HG02852 (cell line): Measurements from ENCODE around the gene ZNF780B.
A peak's percentile ranks its signal among the peaks of the same experiment; 100 is the strongest.
"Not testable (repeated sequence)": the region's sequence is repeated elsewhere in the genome, so short reads cannot be mapped to it uniquely, and the experiment has no call there.

ENCODE experiments used
- ATAC-seq: cut with Tn5 transposase; IDR thresholded peaks from one replicate; pipeline ENCODE4 v1.9.1; 2021; ENCODE audit warnings: mild to moderate bottlenecking, moderate library complexity; ENCODE audit not compliant: unreplicated experiment

Gene ZNF780B

GRCh38 chr19:40041718-40042117, 14.3 kb downstream of the ZNF780B start:
- ATAC-seq = not testable (repeated sequence)

DNA sequence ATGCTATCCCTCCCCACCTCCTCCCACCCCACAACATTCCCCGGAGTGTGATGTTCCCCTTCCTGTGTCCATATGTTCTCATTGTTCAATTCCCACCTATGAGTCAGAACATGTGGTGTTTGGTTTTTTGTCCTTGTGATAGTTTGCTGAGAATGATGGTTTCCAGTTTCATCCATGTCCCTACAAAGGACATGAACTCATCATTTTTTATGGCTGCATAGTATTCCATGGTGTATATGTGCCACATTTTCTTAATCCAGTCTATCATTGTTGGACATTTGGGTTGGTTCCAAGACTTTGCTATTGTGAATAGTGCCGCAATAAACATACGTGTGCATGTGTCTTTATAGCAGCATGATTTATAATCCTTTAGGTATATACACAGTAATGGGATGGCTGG, 18.0 kb downstream of the ZNF780B start:
- not testable (repeated sequence) for ATAC-seq

GRCh38 chr19:40035996-40036395, 20.0 kb downstream of the ZNF780B start:
- no peak for ATAC-seq

GRCh38 chr19:40033989-40034560, 22.0 kb downstream of the ZNF780B start:
- ATAC-seq = no peak

- ATAC-seq = no peak
Observed at GRCh38 chr19:40026597-40026970, 29.4 kb downstream of the ZNF780B start.

DNA sequence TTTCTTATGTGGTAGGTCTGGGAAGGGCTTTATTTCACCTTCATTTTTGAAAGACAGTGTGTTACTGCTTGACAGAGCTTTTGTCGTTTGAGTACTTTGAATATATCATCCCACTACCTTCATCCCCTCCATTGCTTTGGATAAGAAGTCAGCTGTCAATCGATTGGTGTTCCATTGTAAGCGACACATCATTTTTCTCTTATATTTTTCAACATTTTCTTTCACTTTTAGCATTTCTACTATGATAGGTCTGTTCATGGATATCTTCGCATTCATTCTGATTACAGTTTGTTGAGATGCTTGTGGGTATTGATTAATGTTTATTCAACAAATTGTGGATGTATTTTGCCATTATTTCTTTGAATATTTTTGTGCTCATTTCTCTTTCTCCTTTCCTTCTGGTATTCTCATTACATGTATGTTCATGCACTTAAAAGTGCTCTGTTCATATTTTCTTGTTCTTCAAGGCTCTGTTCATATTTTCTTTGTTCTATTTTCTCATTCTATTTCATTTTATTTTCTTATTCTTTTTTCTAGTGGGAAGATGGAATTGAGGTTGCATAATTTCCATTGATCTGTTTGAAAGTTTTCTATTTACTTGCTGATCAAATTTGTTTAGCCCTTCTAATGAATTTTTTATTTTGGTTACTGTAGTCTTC, 30.0 kb downstream of the ZNF780B start:
- ATAC-seq = no peak

- no peak for ATAC-seq
Observed at GRCh38 chr19:40023969-40024368, 32.1 kb downstream of the ZNF780B start.

DNA sequence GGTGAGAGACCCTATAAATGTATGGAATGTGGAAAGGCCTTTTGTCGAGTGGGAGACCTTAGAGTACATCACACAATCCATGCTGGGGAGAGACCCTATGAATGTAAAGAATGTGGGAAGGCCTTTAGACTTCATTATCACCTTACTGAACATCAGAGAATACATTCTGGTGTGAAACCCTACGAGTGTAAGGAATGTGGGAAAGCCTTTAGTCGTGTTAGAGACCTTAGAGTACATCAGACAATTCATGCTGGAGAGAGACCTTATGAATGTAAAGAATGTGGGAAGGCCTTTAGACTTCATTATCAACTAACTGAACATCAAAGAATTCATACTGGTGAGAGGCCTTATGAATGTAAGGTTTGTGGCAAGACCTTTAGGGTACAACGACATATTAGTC, 42.0 kb downstream of the ZNF780B start:
- no peak for ATAC-seq

DNA sequence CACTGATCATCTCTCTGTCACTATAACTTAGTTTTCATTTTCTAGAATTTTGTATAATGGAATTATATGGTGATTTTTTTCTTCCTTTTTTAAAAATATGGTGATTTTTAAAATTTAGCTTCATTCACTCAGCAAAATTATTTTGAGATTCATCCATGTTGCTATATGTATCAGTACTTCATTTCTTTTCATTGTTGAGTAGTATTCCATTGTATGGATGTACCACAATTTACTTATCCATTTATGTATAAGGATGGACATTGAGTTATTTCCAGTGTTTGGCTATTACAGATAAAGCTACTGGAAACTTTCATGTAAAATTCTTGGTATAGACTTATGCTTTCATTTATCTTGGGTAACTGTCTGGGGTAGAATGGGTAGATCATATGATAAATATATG, 46.4 kb downstream of the ZNF780B start:
- ATAC-seq = no peak

- no peak for ATAC-seq
Observed at GRCh38 chr19:40006273-40006691, 49.7 kb downstream of the ZNF780B start.

DNA sequence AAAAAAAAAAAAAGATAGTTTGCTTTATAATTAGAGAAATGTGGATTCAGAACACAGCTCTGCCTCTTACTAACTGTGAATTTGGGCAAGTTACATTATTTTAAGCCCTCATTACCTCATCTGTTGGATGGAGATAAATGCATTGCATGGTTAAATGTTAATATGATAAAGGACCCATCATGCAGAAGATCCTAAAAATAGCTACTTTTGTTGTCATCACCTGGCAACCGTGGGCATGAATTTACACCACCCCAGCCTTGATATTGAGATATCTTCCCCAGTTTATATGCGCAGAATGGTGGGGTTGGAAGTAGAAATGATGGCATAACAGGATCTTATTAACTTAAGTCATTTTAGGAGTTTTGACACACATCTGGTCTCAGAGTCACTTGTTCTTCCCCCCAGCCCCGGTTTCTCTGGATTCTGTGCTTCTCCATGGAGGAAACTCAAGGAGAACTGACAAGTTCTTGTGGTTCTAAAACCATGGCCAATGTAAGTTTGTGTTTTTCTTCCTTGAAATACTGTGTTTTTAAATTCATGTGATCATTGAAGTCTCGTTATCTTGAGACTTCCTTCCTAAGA, 50.2 kb downstream of the ZNF780B start:
- ATAC-seq = no peak

DNA sequence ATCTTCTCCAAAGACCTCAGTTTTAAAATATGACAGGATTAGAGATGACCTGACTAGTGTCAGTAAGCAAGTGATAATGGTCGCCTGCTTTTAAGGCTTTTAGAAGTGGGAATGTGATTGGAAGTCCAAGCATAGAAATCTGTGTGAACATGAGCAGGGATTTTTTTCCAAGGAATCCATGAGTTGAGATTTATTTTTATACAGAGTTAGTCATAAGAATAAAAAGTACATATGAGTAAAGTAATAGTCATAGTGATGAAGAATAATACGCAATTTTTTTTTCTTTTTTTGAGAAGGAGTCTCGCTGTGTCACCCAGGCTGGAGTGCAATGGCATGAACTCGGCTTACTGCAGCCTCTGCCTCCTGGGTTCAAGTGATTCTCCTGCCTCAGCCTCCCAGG, 57.5 kb downstream of the ZNF780B start:
- no peak for ATAC-seq

DNA sequence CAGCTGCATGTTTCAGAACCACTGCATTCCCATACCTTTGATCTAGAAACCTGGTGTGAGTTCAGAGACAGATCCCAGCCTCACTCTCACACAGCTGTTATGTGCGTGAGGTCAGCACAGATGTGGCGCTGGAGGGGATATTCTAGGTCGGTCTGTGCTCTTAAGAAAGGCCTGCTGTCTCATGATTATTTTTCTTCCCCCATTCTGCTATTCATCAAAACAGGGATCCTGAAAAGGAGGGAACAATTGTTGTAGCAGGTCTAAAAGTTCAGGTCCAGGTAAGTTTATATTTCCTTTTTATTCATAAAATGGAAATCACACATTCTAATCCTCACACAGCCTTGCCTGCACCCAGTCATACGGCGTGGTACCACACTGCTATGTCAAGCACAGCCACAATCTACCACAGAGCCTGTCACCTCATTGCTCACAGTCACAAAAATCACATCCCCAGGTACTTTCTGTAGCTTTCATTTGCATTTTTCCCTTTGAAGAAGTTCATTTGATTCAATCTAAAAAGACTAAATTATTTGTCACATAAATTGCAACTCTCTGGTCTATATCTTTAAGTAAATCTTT, 58.3 kb downstream of the ZNF780B start:
- ATAC-seq = no peak

- ATAC-seq = peak; percentile 91
Observed at GRCh38 chr19:39996811-39997637, 59.0 kb downstream of the ZNF780B start, which contains the start of gene ZNF546. Gene ZNF546, plus strand, starts transcription at chr19:39997060. Its CDS starts 1,267 bp downstream, at chr19:39998327.

DNA sequence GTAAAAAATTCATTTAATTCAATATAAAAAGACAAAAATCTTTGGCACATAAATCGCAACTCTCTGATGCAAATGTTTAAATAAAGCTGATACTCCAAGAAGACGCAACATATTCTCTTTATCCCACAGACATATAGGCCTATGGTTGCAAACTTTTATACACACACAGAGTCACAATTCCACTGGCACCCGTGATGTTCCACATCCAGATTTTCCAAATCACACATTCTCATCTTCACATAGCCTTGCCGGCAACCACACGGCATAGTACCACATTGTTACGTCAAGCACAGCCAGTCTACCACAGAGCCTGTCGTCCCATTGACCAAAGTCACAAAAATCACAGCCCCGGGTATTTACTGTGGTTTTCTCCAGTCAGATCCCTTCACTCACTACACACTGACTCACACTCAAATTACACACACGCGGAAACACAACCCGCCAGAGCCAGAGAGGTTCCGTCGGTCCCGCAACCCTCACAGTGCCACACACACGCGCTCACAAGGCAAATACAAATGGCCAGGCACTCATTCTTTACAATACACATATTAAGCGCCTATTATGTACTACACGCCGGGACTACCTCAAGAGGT, 59.7 kb downstream of the ZNF780B start:
- peak; percentile 25 for ATAC-seq

DNA sequence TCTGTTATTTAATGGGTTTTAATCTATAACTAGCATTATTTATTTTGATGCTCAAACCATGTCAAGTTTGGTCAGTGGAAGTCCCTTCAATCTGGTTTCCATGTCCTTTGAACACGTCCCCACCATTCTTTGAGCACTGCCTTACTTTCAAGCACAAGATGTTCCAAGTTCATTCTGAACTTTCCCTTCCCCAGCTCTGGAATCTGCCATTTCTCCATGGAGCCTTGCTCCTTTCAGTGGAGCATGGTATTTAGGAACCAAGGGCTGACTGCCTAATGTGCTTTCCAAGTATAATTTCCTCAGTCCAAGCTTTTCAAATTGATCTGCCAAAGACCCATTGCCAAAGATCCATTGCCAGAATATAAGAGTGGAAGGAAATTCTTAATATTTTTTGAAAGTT, 60.2 kb downstream of the ZNF780B start:
- ATAC-seq = no peak

GRCh38 chr19:39994361-39994760, 61.7 kb downstream of the ZNF780B start:
- ATAC-seq = no peak

DNA sequence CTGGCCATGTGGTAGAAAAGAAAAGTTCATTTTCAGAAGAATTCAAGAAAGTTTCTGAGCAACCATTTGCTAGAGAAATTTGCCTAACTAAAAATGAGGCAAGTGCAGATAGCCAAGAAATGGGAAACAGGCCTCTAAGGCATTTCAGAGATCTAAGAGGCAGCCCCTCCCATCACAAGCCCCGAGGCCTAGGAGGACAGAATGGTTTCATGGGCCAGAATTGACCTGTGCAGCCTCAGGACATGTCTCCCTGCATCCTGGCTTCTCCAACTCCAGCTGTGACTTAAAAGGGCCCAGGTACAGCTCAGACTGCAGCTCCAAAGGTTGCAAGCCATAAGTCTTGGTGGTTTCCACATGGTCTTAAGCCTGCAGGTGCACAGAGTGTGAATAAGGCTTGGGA, 62.4 kb downstream of the ZNF780B start:
- ATAC-seq = no peak

- no peak for ATAC-seq
Observed at GRCh38 chr19:39987596-39987995, 68.4 kb downstream of the ZNF780B start.

DNA sequence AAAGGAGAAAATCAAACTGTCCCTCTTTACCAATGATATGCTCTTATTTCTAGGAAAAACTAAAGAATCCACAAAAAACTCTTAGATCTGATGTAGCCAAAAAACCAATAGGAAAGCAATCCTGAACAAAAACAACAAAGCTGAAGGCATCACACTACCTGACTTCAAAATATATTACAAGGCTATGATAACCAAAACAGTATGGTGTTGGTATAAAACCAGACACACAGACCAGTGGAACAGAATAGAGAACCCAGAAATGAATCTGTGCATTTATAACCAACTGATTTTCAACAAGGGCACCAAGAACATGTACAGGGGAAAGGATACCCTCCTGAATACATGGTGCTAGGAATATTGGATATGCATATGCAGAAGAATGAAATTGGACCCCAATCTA, 68.9 kb downstream of the ZNF780B start:
- no peak for ATAC-seq

DNA sequence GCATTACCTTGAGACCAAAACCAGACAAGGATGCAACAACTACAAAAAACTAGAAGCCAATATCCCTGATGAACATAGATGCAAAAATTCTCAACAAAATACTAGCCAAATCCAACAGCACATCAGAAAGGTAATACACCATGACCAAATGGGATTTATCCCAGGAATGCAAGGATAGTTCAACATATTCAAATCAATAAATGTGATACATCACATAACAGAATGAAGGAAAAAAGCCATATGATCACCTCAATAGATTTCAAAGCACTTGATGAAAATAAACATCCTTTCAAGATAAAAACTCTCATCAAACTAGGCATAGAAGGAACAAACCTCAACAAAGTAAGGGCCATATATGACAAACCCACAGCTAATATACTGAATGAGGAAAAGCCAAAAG, 69.4 kb downstream of the ZNF780B start:
- ATAC-seq = no peak
